SH-SY5Y (cell line): ENCODE measurements around the gene S100A4.

Experiments used
- GATA2 ChIP-seq: IDR thresholded peaks from 2 replicates; pipeline ENCODE4 v1.6.1; 2011; ENCODE audit warnings: mild to moderate bottlenecking, low read depth, low read length
- GATA3 ChIP-seq: IDR thresholded peaks from 2 replicates; pipeline ENCODE4 v1.6.1; 2011; ENCODE audit warnings: low read depth, mild to moderate bottlenecking, low read length, moderate library complexity

GRCh38 chr1:153535242-153536011 lies 10.2 kb downstream of the S100A4 start, which contains the start of gene S100A6:
- TF ChIP-seq GATA2 (no peak), GATA3 (no peak)
